Nephron progenitor cell (in vitro differentiated cells): ENCODE measurements around the gene CAMK1D.

Experiments used
- DNase-seq: peaks from one replicate; pipeline ENCODE4 v3.0.0; 2021
- H3K27ac Mint-ChIP-seq: 2 replicates; pipeline ENCODE4 v1.8.0; 2021; ENCODE audit warnings: mild to moderate bottlenecking, moderate library complexity, mixed read lengths
- H3K27me3 Mint-ChIP-seq: 2 replicates; pipeline ENCODE4 v1.8.0; 2021; ENCODE audit warnings: mild to moderate bottlenecking, low read depth, mixed read lengths; ENCODE audit not compliant: poor library complexity
- H3K36me3 Mint-ChIP-seq: 2 replicates; pipeline ENCODE4 v1.8.0; 2021; ENCODE audit warnings: low read depth, mixed read lengths
- H3K4me1 Mint-ChIP-seq: 2 replicates; pipeline ENCODE4 v1.8.0; 2021; ENCODE audit warnings: mixed read lengths
- H3K4me3 Mint-ChIP-seq: 2 replicates; pipeline ENCODE4 v1.8.0; 2021; ENCODE audit warnings: mild to moderate bottlenecking, moderate library complexity, mixed read lengths
- H3K9me3 Mint-ChIP-seq: 2 replicates; pipeline ENCODE4 v1.8.0; 2021; ENCODE audit warnings: mild to moderate bottlenecking, moderate library complexity, mixed read lengths
- TF ChIP-seq, protein P1 (sequence below): fragments of 200-600 bp; sonication (generic); IDR thresholded peaks from 2 replicates; pipeline ENCODE4 v1.5.0; 2021; ENCODE audit warnings: antibody characterized with exemption

CAMK1D gene

DNA sequence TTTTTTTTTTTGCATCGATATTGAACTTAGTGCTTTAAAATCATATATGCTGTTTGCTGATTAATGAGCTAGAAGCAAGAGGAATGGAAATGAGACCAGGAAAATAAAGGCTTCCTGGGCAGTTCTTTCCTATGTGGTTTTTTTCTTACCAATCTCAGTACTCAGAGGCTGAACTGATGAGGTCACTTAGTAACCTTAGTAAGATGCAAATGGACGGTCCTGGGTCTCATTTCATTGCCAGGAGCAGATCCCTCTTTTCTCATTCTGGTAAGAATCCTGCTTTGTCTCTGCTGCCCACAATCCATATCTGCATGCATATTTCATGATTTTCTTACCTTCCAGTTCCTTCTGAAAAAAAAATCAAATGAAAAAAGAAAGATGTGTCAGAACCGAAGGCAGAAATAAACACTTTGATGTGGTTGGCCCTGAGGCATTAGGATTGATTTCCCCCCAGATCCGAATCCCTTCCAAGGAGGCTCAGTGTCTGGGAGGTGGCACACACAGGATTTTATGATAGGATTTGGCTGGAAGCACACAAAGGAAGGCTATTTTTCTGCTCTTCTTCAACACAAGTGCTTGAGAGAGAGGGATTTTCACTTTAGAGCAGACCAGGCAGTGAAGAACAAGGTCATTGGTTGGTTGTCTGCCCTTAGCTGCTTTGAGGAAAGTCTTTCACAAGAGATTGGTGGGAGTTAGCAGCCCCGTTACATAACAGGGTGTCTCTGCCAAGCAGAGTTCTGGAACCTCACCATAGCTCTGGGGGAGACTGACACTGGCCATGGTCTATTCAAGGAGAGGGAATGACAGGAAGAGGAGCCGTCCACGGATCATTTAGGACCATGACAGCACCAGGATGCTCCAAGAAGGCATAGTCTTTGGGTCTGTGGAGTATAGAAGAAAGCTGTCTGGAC lies 150.0 kb downstream of the CAMK1D start:
- no peaks in the 10 kb centered on the region for H3K36me3 Mint-ChIP-seq
- peak overlapping the region; percentile 69 for H3K27ac Mint-ChIP-seq
- peaks cover 9% of the 10 kb centered on the region for H3K27me3 Mint-ChIP-seq
- TF ChIP-seq, protein P1, sequence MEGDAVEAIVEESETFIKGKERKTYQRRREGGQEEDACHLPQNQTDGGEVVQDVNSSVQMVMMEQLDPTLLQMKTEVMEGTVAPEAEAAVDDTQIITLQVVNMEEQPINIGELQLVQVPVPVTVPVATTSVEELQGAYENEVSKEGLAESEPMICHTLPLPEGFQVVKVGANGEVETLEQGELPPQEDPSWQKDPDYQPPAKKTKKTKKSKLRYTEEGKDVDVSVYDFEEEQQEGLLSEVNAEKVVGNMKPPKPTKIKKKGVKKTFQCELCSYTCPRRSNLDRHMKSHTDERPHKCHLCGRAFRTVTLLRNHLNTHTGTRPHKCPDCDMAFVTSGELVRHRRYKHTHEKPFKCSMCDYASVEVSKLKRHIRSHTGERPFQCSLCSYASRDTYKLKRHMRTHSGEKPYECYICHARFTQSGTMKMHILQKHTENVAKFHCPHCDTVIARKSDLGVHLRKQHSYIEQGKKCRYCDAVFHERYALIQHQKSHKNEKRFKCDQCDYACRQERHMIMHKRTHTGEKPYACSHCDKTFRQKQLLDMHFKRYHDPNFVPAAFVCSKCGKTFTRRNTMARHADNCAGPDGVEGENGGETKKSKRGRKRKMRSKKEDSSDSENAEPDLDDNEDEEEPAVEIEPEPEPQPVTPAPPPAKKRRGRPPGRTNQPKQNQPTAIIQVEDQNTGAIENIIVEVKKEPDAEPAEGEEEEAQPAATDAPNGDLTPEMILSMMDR = no peak
- DNase-seq = no peak
- peaks cover 30% of the 10 kb centered on the region for H3K4me1 Mint-ChIP-seq
- peaks cover 3% of the 10 kb centered on the region for H3K9me3 Mint-ChIP-seq
- no peak overlapping the region for H3K4me3 Mint-ChIP-seq

DNA sequence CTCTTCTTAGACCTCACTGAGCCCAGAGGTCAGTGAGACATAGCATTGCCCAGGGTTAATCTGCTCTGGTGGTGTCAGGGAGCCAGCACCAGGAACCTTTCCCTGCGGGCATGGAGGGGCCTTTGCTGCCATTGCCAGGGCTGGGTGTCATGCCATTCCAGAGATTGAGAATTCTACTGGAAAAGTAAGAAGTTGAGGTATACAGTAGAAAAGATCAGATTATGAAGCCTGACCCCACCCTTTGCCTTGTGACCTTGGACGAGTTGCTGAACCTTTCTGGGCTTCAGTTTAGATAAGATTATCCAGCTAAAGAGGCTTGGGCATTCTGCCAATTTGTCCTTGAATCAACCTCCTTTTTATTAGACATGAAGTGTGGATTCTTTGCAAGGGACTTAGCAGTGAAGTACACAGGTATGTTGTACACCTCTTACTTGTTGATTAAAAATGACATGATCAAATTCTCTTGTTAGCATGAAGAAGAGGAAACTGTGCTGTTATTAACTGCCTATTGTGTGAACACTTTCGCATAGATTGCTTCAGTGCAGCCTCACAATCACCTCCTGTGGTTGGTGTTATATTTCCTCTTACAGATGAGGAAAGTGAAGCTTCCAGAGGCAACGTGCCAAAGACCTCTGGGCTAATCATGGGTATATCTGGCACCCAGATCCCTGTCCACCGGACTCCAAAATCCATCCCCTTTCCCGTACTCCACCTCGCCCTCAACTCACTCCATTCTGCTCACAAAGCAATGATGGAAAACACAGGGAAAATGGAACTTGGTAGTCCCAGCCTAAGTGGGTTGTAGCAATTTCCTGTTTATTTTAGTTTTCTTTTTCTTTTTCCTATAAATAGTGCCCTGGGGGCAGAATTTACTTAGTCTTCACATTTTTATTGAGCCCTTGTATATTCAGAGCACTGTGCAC lies 151.3 kb downstream of the CAMK1D start:
- no peak overlapping the region for H3K27ac Mint-ChIP-seq
- peaks cover 12% of the 10 kb centered on the region for H3K27me3 Mint-ChIP-seq
- DNase-seq = no peak
- TF ChIP-seq, protein P1 = no peak
- peaks cover 35% of the 10 kb centered on the region for H3K4me1 Mint-ChIP-seq
- H3K36me3 Mint-ChIP-seq = no peaks in the 10 kb centered on the region
- no peak overlapping the region for H3K4me3 Mint-ChIP-seq
- peaks cover 3% of the 10 kb centered on the region for H3K9me3 Mint-ChIP-seq

DNA sequence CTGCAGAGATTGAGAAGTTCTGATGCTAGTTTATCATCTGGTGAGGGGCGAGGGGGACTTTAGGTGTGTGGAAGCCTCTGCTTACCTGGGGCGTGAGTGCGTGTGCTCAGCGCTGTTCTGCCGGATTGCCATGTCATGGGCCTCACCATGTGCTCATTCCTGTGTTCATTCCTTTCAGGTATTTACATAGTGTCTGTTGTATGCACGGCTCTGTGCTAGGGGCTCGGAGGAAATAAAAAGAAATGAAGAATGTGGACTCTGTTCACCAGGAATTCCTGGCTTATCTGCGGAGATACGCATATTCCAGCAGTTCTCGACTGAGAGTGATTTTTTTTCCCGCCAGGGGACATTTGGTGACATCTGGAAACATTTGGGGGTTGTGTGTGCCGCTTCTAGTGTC lies 152.0 kb downstream of the CAMK1D start:
- H3K9me3 Mint-ChIP-seq = peaks cover 3% of the 10 kb centered on the region
- H3K4me3 Mint-ChIP-seq = no peak overlapping the region
- TF ChIP-seq, protein P1 = no peak
- H3K36me3 Mint-ChIP-seq = no peaks in the 10 kb centered on the region
- no peak for DNase-seq
- peaks cover 35% of the 10 kb centered on the region for H3K4me1 Mint-ChIP-seq
- peaks cover 12% of the 10 kb centered on the region for H3K27me3 Mint-ChIP-seq
- no peak overlapping the region for H3K27ac Mint-ChIP-seq

DNA sequence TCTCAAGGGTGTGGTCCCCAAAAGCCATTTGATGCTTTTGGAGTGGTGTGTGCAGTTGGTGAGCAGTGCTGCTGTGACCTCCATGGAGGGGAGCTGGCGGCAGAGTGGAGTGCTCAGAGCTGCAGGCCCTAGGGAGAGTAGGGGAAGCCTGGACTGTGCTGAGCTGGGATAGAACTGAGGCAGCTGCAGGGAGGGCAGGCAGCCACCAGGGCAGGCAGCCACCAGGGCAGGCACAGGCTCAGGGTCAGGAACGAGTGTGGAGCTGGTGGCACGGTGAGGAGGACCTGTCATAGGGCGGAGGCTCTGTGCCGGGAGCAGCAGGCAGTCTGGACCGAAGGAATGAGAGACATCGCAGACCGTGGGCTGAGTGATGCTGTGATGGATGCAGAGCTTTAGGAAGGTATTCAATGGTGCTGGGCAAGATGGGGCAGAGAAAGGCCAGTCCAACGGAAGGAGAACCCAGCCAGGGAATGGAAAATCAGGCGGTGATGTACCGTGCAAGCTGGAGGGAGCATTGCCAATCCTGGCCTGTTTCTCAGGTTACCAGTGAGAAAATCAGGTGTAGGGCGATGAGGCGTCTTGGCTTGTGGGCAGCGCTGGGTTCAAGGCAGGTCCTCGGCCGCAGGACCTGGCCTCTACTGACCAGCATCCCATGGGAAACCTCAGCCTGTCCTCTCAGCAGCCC lies 152.6 kb downstream of the CAMK1D start:
- Mint-ChIP-seq H3K27me3 (peaks cover 12% of the 10 kb centered on the region), H3K9me3 (peaks cover 3% of the 10 kb centered on the region), H3K4me1 (peaks cover 35% of the 10 kb centered on the region), H3K36me3 (no peaks in the 10 kb centered on the region), H3K4me3 (no peak overlapping the region), H3K27ac (no peak overlapping the region)
- TF ChIP-seq, protein P1 = no peak
- no peak for DNase-seq

DNA sequence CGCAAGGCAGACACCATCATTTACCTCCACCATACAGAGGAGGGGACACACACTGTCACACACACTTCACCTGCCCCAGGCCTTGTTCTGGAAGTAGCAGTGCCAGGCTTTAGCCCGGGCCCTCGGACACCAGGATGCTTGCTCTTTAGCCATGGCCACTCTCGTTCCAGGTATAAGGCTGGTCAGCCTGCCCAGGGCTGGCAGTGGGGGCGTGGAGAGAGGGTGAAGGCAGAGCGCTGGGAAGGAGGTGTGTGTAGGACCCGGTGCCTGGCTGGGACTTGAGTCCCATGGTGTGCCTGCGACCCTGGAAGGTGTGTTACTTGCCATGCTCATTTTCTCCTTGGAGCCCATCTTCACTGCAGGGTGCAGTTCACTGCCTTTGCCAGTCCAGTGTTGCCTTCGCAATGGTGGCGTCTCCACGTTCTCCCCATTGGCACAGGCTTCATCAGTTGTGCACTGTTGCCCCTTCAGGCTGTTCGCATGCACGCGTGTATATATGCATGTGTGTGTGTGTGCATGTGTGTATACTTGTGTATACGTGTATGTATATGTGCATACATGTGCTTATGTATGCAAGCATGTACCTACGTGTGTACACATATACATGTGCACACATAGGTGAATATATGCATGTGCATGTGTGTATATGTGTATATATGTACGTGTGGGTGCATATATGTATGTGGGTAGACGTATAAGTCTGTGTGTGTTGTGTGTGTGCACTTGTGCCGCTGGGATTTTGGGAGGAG lies 153.4 kb downstream of the CAMK1D start:
- Mint-ChIP-seq H3K36me3 (no peaks in the 10 kb centered on the region), H3K27ac (no peak overlapping the region), H3K4me3 (no peak overlapping the region), H3K9me3 (peaks cover 3% of the 10 kb centered on the region), H3K27me3 (peaks cover 15% of the 10 kb centered on the region), H3K4me1 (peaks cover 35% of the 10 kb centered on the region)
- no peak for DNase-seq
- TF ChIP-seq, protein P1 = no peak
